Uterus (tissue), 4 donors: ENCODE measurements around the gene PUM1. TPM values are rescaled to one million over a fixed set of nuclear protein-coding genes. Genes with fewer than 3 reads are reported as not detected.
"Not testable (repeated sequence)": the region's sequence is repeated elsewhere in the genome, so short reads cannot be mapped to it uniquely, and the experiment has no call there.

ENCODE experiments used
- DNase-seq, 2 donors: peaks; one replicate each; pipeline ENCODE4 v3.0.0-alpha.2; 2019 to 2020
- H3K27ac ChIP-seq, 2 donors: fragments of 200-600 bp; sonication (generic); 1 replicate in 1 of 2; 2 replicates in 1 of 2; pipeline ENCODE4 v1.5.1; 2016 to 2018
- H3K27me3 ChIP-seq, 2 donors: fragments of 200-600 bp; sonication (generic); one replicate each; pipeline ENCODE4 v1.5.1; 2018 to 2019; ENCODE audit warnings: control low read depth in 1 of 2
- H3K36me3 ChIP-seq, 2 donors: fragments of 200-600 bp; sonication (generic); one replicate each; pipeline ENCODE4 v1.5.1; 2019; ENCODE audit warnings: control low read depth in 1 of 2
- H3K4me1 ChIP-seq, 2 donors: fragments of 200-600 bp; sonication (generic); one replicate each; pipeline ENCODE4 v1.5.1; 2018 to 2019; ENCODE audit warnings: control low read depth in 1 of 2
- H3K4me3 ChIP-seq, 2 donors: fragments of 200-600 bp; sonication (generic); 1 replicate in 1 of 2; 2 replicates in 1 of 2; pipeline ENCODE4 v1.5.1; 2018 to 2019; ENCODE audit warnings: mild to moderate bottlenecking in 1 of 2
- H3K9me3 ChIP-seq, 2 donors: fragments of 200-600 bp; sonication (generic); one replicate each; pipeline ENCODE4 v1.5.1; 2019; ENCODE audit warnings: control low read depth in 1 of 2
- POLR2A ChIP-seq, 2 donors: fragments of 450-650 bp; IDR thresholded peaks; one replicate each; pipeline ENCODE4 v1.6.1; 2016; ENCODE audit warnings: antibody characterized with exemption in 2 of 2, mild to moderate bottlenecking in 1 of 2, moderate library complexity in 1 of 2
- intact Hi-C: fragments of 100-400 bp; cut with DNase I; formaldehyde crosslinking; loops from one replicate; pipeline ENCODE4 v1.15.1; 2023; ENCODE audit warnings: low total_unique reads
- total RNA-seq, 4 donors: library from RNA; depleted of rRNA in 3 of 4; stranded (reverse); fragments of >200 nt in 3 of 4; gene quantifications; one replicate each; pipeline versions ENCODE4 v1.1.0 to v1.2.4, GENCODE V29; 2014 to 2023
- TF ChIP-seq, protein P1 (sequence below), 4 experiments: fragments of 200-600 bp in 2 of 4; fragments of 450-650 bp in 2 of 4; sonication (generic) in 2 of 4; IDR thresholded peaks; one replicate each; pipeline ENCODE4 v1.5.1; 2016 to 2019; ENCODE audit warnings: antibody characterized with exemption in 4 of 4, mild to moderate bottlenecking in 2 of 4, moderate library complexity in 1 of 4
- donor health status: DM: yes; HTN: yes; CAD: no.

The PUM1 gene
- total RNA-seq, 4 donors from 2014 or later: 42.9 to 152 (median 113) TPM

- Histone ChIP-seq H3K27ac (no peak overlapping the region), H3K4me3 (no peak overlapping the region), H3K36me3 (no peaks in the 10 kb centered on the region), H3K27me3 (no peaks in the 10 kb centered on the region), H3K9me3 (no peaks in the 10 kb centered on the region), H3K4me1 (no peaks in the 10 kb centered on the region)
- intact Hi-C loops: no loop called here
- DNase-seq: no peak
- TF ChIP-seq POLR2A (IDR thresholded peaks at IDR 0.05): no peak
- TF ChIP-seq, protein P1, sequence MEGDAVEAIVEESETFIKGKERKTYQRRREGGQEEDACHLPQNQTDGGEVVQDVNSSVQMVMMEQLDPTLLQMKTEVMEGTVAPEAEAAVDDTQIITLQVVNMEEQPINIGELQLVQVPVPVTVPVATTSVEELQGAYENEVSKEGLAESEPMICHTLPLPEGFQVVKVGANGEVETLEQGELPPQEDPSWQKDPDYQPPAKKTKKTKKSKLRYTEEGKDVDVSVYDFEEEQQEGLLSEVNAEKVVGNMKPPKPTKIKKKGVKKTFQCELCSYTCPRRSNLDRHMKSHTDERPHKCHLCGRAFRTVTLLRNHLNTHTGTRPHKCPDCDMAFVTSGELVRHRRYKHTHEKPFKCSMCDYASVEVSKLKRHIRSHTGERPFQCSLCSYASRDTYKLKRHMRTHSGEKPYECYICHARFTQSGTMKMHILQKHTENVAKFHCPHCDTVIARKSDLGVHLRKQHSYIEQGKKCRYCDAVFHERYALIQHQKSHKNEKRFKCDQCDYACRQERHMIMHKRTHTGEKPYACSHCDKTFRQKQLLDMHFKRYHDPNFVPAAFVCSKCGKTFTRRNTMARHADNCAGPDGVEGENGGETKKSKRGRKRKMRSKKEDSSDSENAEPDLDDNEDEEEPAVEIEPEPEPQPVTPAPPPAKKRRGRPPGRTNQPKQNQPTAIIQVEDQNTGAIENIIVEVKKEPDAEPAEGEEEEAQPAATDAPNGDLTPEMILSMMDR (IDR thresholded peaks at IDR 0.05): no peak
Observed at GRCh38 chr1:31043631-31044030, 21.9 kb downstream of the PUM1 start.

DNA sequence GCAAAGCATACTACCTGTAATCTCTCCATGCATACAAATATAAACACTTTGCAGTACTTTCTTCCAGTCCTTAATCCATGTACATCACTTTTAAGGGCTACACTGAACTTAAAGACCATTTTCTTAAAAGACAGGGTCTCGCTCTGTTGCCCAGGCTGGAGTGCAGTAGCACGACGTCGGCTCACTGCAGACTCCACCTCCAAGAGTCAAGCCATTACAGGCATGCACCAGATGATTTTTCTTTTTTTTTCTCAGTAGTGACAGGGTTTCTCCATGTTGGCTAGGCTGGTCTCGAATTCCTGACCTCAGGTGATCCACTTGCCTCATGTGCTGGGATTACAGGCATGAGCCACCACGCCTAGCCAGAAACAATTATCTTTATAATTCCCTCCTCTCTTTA lies 22.9 kb downstream of the PUM1 start:
- no peak for DNase-seq
- intact Hi-C loops: no loop called here
- no peaks in the 10 kb centered on the region for H3K4me1 ChIP-seq
- no peak overlapping the region for H3K27ac ChIP-seq
- H3K27me3 ChIP-seq: no peaks in the 10 kb centered on the region
- no peak for TF ChIP-seq POLR2A (IDR thresholded peaks at IDR 0.05)
- TF ChIP-seq, protein P1 (IDR thresholded peaks at IDR 0.05): no peak
- no peak overlapping the region for H3K4me3 ChIP-seq
- H3K9me3 ChIP-seq: no peaks in the 10 kb centered on the region
- no peaks in the 10 kb centered on the region for H3K36me3 ChIP-seq

GRCh38 chr1:31041529-31041928 lies 24.0 kb downstream of the PUM1 start:
- TF ChIP-seq POLR2A (IDR thresholded peaks at IDR 0.05): no peak
- TF ChIP-seq, protein P1 (IDR thresholded peaks at IDR 0.05): no peak
- Histone ChIP-seq H3K27me3 (no peaks in the 10 kb centered on the region), H3K4me3 (no peak overlapping the region), H3K9me3 (no peaks in the 10 kb centered on the region), H3K36me3 (no peaks in the 10 kb centered on the region), H3K4me1 (no peaks in the 10 kb centered on the region), H3K27ac (no peak overlapping the region)
- DNase-seq: no peak
- intact Hi-C loops: no loop called here

DNA sequence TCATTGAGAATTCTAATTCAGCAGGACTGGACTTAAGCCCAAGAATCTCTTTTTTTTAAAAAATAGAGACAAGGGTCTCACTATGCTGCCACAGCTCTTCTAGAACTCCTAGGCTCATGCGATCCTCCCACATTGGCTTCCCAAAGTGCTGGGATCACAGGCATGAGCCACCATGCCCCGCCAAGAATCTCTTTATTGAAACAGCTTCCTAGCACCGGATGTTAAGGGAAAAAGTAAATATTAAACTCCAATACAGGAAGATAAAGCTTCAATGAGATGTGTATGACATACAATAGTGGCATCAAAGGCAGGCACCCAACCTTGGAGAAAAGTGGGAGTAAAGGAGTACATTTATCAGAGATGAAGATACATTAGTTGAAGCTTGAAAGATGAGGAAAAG lies 25.5 kb downstream of the PUM1 start:
- TF ChIP-seq, protein P1 (IDR thresholded peaks at IDR 0.05): no peak
- Histone ChIP-seq H3K36me3 (no peaks in the 10 kb centered on the region), H3K27ac (no peak overlapping the region), H3K4me1 (no peaks in the 10 kb centered on the region), H3K9me3 (no peaks in the 10 kb centered on the region), H3K27me3 (no peaks in the 10 kb centered on the region), H3K4me3 (no peak overlapping the region)
- no peak for DNase-seq
- intact Hi-C loops: no loop called here

- H3K27me3 ChIP-seq, DNase-seq, H3K27ac ChIP-seq, H3K9me3 ChIP-seq, H3K36me3 ChIP-seq, H3K4me1 ChIP-seq, H3K4me3 ChIP-seq, intact Hi-C loops: not testable (repeated sequence)
Observed at GRCh38 chr1:31038935-31039334, 26.6 kb downstream of the PUM1 start.

DNA sequence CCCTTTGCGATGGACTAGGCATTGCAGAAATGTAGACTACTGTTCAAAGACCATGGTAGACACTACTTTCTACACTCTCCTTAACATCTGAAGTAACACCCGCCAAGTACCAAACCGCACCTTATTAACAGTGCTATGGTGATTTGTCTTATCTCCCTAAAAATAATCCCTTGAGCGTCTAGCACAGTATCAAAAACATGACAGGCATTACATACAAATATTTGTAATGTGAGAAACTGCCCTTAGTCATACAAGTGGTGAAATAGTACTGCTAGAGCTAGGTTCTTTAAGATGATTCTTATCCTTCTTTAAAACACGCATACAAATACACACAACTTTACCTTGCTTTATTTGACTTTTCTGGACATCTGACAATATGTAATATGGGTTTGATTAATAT lies 27.2 kb downstream of the PUM1 start:
- Histone ChIP-seq H3K27ac (no peak overlapping the region), H3K27me3 (no peaks in the 10 kb centered on the region), H3K4me1 (no peaks in the 10 kb centered on the region), H3K36me3 (no peaks in the 10 kb centered on the region), H3K9me3 (no peaks in the 10 kb centered on the region), H3K4me3 (no peak overlapping the region)
- intact Hi-C loops: no loop called here
- TF ChIP-seq, protein P1 (IDR thresholded peaks at IDR 0.05): no peak
- no peak for TF ChIP-seq POLR2A (IDR thresholded peaks at IDR 0.05)
- no peak for DNase-seq
